HG02884 (cell line): Measurements from ENCODE around the gene ZNF592.

Experiments used
- ATAC-seq: cut with Tn5 transposase; IDR thresholded peaks from one replicate; pipeline ENCODE4 v1.9.1; 2021; ENCODE audit warnings: mild to moderate bottlenecking, moderate library complexity; ENCODE audit not compliant: unreplicated experiment

Gene ZNF592

GRCh38 chr15:84748274-84749110 is at the start of gene ZNF592:
ZNF592 (plus strand) TSS chr15:84748592; CDS start chr15:84782676, 34,084 bp downstream.
- ATAC-seq: peak; percentile 49

GRCh38 chr15:84699538-84700191 is 48.7 kb upstream of the ZNF592 start:
- no peak for ATAC-seq

GRCh38 chr15:84702961-84703482 is 45.4 kb upstream of the ZNF592 start:
- ATAC-seq: no peak

- no peak for ATAC-seq
Observed at GRCh38 chr15:84703808-84704207, 44.6 kb upstream of the ZNF592 start.

DNA sequence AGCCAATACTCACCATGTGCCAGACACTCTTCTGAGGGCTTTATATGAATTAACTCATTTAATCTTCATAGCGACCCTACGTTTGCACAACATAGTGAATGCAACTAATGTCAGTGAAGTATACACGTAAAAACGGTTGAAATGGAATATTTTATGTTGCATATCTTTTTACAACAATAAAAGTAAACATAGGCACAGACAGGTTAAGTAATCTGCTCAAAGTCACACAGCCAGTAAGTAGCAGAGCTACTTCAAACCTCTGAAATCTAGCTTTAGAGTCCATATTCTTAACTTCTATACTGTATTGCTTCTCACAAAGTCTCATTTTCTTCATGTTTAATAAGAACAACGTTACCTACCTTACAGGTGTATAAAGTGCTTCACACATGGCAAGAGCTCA is 34.0 kb upstream of the ZNF592 start:
- no peak for ATAC-seq

DNA sequence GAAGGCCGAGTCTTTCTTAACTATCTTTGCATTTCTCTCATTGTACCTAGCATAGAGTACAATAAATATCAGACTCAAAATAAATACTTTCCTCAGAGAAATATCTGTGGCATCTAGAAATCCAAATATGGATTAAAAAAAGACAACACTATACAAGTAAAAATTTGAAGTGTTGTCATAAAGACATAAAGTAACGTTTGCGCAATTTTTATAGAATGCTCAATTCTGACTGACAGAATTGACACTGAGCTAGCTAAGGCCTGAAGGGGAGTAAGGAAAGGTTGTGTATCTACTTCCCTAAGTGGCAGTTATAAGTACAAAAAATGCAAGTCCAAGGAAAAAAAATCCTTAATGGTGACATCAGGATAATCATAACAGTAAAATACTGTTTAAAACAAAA is 33.6 kb upstream of the ZNF592 start:
- no peak for ATAC-seq

GRCh38 chr15:84715441-84716035 is 32.9 kb upstream of the ZNF592 start:
- ATAC-seq: no peak

GRCh38 chr15:84716036-84716732 is 32.2 kb upstream of the ZNF592 start, which contains the start of gene SEC11A:
SEC11A (minus strand) TSS chr15:84716139; CDS start chr15:84716075, 64 bp downstream.
- peak; percentile 95 for ATAC-seq

- no peak for ATAC-seq
Observed at GRCh38 chr15:84721371-84721770, 27.0 kb upstream of the ZNF592 start.

GRCh38 chr15:84722628-84723027 is 25.8 kb upstream of the ZNF592 start:
- no peak for ATAC-seq

DNA sequence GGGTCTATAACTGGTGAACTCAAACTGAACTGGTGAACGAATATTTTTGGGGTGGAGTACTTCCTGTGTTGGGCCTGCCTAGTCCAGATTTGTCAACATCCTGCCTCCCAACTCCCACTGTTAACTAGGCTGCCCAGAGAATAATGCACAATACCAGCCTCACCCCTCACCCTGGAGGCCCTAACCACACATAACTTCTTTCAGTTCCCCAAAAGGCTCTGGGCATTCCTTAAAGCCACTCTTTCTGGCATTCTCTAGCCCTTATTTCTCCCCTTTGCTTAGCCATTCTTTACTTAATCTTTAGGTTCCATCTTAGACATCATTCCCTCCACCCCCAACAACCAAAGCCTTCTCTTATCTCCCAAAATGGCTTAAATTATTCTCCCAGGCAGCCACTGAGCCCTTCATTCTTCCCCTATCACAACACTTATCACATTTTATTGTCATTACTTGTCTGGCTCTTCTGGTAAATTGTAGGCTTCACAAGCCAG is 23.3 kb upstream of the ZNF592 start:
- no peak for ATAC-seq

DNA sequence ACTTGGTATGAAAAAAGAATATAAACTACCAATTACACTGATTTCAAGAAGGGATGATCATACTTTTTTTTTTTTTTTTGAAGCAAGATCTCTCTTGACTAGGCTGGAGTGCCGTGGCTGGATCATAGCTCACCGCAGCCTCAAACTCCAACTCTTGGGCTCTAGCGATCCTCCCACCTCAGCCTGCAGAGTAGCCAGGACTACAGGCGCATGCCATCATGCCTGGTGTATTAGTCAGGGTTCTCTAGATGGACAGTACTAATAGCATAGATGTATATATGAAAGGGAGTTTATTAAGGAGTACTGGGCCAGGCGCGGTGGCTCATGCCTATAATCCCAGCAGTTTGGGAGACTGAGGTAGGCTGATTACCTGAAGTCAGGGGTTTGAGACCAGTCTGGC is 21.0 kb upstream of the ZNF592 start:
- no peak for ATAC-seq

DNA sequence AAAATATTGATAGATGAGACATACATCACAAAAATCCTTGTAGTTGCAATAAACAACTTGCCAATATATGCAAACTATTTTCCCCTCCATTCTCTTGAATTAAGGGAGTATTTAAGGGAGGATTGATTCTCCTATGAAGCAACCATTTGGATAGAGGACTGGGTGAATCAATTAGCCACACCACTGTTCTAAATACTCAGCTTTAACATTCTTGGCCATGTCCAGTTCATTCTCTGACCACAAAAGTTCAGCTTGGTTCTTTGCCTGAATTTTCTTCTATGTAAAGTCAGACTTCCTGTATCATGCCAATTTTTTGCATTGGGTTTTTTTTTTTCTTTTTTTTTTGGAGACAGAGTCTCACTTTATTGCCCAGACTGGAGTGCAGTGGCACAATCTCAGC is 16.6 kb upstream of the ZNF592 start:
- ATAC-seq: no peak

- ATAC-seq: peak; percentile 61
Observed at GRCh38 chr15:84734794-84735479, 13.5 kb upstream of the ZNF592 start.

DNA sequence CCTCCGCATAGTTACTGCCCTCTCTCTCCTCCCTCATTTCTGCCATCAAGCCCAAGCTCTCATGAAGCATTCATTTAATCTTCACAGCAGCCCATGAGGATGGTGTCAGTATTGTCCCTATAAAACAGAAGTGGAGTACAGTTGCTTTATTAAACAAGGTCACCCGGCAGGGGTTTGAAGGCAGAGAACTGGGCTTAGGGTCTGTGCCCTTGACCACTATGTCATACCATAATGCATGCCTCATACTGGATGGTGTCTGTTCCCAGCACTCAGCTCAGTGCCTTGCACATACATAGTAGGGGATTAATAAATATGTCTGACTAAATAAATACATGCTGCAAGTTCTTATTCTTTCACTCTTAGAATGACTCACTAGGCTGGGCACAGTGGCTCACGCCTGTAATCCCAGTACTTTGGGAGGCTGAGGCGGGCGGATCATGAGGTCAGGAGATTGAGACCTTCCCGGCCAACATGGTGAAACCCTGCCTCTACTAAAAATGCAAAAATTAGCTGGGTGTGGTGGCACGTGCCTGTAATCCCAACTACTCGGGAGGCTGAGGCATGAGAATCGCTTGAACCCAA is 12.8 kb upstream of the ZNF592 start:
- peak; percentile 29 for ATAC-seq

GRCh38 chr15:84736375-84736774 is 12.0 kb upstream of the ZNF592 start:
- peak; percentile 68 for ATAC-seq

DNA sequence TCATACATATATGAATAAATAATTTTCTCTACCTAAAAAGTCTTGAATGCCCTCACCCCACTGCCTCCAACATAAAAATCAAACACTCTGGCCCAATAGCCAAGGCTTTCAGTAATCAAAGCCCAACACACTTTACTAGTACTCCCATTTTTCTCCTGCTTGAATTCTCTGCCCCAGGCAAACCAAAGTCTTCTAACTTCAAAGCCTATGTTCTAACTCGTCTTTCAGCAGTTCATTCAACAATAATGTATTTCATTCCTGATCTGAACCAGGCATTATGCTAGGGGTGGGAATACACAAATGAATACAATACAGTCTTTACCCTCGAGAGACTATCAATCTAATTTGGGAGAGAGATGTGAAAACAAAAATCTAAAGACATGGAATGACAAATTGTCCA is 11.4 kb upstream of the ZNF592 start:
- ATAC-seq: no peak

GRCh38 chr15:84740691-84741090 is 7.7 kb upstream of the ZNF592 start:
- ATAC-seq: no peak

- no peak for ATAC-seq
Observed at GRCh38 chr15:84741121-84741520, 7.3 kb upstream of the ZNF592 start.
